Measurements from ENCODE around the gene SGCE.

SGCE gene

DNA sequence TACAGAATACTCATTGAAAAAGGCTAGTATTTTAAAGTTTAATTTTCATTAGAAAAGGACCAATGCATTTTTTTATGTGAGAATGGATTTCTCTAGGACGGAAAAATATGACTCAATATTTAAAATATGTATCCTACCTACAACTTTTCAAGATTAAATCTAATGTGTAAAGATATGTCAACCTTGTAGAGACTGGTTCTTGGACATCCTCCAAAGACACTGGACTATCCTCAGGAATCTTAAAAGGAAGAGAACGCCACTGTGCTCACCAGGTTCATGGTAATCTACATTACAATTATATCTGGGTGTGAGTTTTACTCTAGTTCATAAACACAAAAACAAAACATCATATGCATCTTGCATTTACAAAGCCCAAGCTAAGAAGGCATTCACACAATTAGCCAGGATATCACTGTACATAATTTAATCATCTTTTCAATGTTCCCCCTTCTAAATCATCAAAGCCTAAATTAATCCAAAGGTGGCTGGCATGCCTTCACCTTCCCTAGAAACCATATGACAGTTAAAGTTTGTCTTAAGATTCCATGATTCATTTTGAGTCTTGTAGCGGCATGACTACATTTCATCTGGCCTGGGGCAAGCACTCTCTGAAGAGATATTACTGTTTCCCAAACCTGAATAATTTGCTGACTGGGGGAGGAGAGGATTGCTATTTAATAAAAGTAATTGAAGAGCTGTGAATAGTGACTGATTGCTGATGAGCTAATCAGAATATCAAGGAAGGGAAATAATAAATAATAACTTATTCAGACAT is 12.0 kb downstream of the SGCE start:
- Histone ChIP-seq H3K4me3 (ENCODE audit: low read length in 2 of 2) (no peak overlapping the region), H3K4me1 (ENCODE audit: control insufficient read depth, insufficient read depth, low read length) (peaks cover 3% of the 10 kb centered on the region), H3K9me3 (ENCODE audit: control insufficient read depth in 2 of 2, low read length in 2 of 2) (no peaks in the 10 kb centered on the region), H3K9ac (ENCODE audit: low read length in 2 of 2) (no peak overlapping the region), H3K36me3 (ENCODE audit: control insufficient read depth in 2 of 2, insufficient read depth in 2 of 2, low read length in 2 of 2) (no peaks in the 10 kb centered on the region), H3K27ac (ENCODE audit: low read length) (no peak overlapping the region), H3K27me3 (ENCODE audit: control insufficient read depth in 1 of 2, insufficient read depth in 2 of 2, low read length in 2 of 2) (no peaks in the 10 kb centered on the region)

- H3K9ac ChIP-seq (ENCODE audit: low read length in 2 of 2), result no peak overlapping the region
- no peaks in the 10 kb centered on the region for H3K27me3 ChIP-seq (ENCODE audit: control insufficient read depth in 1 of 2, insufficient read depth in 2 of 2, low read length in 2 of 2)
- H3K4me1 ChIP-seq (ENCODE audit: control insufficient read depth, insufficient read depth, low read length), result no peaks in the 10 kb centered on the region
- no peaks in the 10 kb centered on the region for H3K9me3 ChIP-seq (ENCODE audit: control insufficient read depth in 2 of 2, low read length in 2 of 2)
- H3K4me3 ChIP-seq (ENCODE audit: low read length in 2 of 2), result no peak overlapping the region
- no peaks in the 10 kb centered on the region for H3K36me3 ChIP-seq (ENCODE audit: control insufficient read depth in 2 of 2, insufficient read depth in 2 of 2, low read length in 2 of 2)
- H3K27ac ChIP-seq (ENCODE audit: low read length), result no peak overlapping the region
Measured at GRCh38 chr7:94642838-94643653, 12.9 kb downstream of the SGCE start.

GRCh38 chr7:94639384-94639783 is 16.5 kb downstream of the SGCE start:
- Histone ChIP-seq H3K4me3 (ENCODE audit: low read length in 2 of 2) (no peak overlapping the region), H3K27me3 (ENCODE audit: control insufficient read depth in 1 of 2, insufficient read depth in 2 of 2, low read length in 2 of 2) (no peaks in the 10 kb centered on the region), H3K9ac (ENCODE audit: low read length in 2 of 2) (no peak overlapping the region), H3K27ac (ENCODE audit: low read length) (no peak overlapping the region), H3K9me3 (ENCODE audit: control insufficient read depth in 2 of 2, low read length in 2 of 2) (no peaks in the 10 kb centered on the region), H3K36me3 (ENCODE audit: control insufficient read depth in 2 of 2, insufficient read depth in 2 of 2, low read length in 2 of 2) (no peaks in the 10 kb centered on the region), H3K4me1 (ENCODE audit: control insufficient read depth, insufficient read depth, low read length) (no peaks in the 10 kb centered on the region)

- Histone ChIP-seq H3K4me3 (ENCODE audit: low read length in 2 of 2) (no peak overlapping the region), H3K36me3 (ENCODE audit: control insufficient read depth in 2 of 2, insufficient read depth in 2 of 2, low read length in 2 of 2) (no peaks in the 10 kb centered on the region), H3K27ac (ENCODE audit: low read length) (no peak overlapping the region), H3K4me1 (ENCODE audit: control insufficient read depth, insufficient read depth, low read length) (peaks cover 2% of the 10 kb centered on the region), H3K9ac (ENCODE audit: low read length in 2 of 2) (no peak overlapping the region), H3K9me3 (ENCODE audit: control insufficient read depth in 2 of 2, low read length in 2 of 2) (no peaks in the 10 kb centered on the region), H3K27me3 (ENCODE audit: control insufficient read depth in 1 of 2, insufficient read depth in 2 of 2, low read length in 2 of 2) (no peaks in the 10 kb centered on the region)
Measured at GRCh38 chr7:94635687-94636086, 20.2 kb downstream of the SGCE start.

- H3K9ac ChIP-seq (ENCODE audit: low read length in 2 of 2), result no peak overlapping the region
- peaks cover 2% of the 10 kb centered on the region for H3K4me1 ChIP-seq (ENCODE audit: control insufficient read depth, insufficient read depth, low read length)
- H3K27ac ChIP-seq (ENCODE audit: low read length), result no peak overlapping the region
- no peaks in the 10 kb centered on the region for H3K9me3 ChIP-seq (ENCODE audit: control insufficient read depth in 2 of 2, low read length in 2 of 2)
- no peaks in the 10 kb centered on the region for H3K27me3 ChIP-seq (ENCODE audit: control insufficient read depth in 1 of 2, insufficient read depth in 2 of 2, low read length in 2 of 2)
- no peaks in the 10 kb centered on the region for H3K36me3 ChIP-seq (ENCODE audit: control insufficient read depth in 2 of 2, insufficient read depth in 2 of 2, low read length in 2 of 2)
- peak overlapping the region in 1 of 2 donors; percentile 10 for H3K4me3 ChIP-seq (ENCODE audit: low read length in 2 of 2)
Measured at GRCh38 chr7:94634502-94634901, 21.4 kb downstream of the SGCE start.

DNA sequence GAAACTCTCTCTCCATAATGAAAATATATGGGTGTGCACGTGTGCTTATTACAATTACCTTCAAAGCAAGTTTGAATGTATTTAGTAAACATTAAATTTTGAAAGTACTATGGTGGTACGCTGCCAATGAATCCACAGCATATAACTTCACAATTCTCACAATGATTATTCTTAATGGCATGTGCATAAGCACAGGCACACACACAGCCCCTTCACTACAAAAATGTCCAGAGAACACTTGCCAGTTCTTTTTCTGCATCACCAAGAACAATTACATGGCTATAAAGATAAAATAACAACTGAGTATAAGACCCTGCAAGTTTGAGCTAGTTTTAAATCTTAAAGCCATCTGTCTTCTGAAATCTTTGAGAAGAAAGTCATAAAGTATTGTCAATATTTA is 22.2 kb downstream of the SGCE start:
- Histone ChIP-seq H3K27me3 (ENCODE audit: control insufficient read depth in 1 of 2, insufficient read depth in 2 of 2, low read length in 2 of 2) (no peaks in the 10 kb centered on the region), H3K27ac (ENCODE audit: low read length) (no peak overlapping the region), H3K36me3 (ENCODE audit: control insufficient read depth in 2 of 2, insufficient read depth in 2 of 2, low read length in 2 of 2) (no peaks in the 10 kb centered on the region), H3K4me3 (ENCODE audit: low read length in 2 of 2) (peak overlapping the region in 1 of 2 donors; percentile 3), H3K4me1 (ENCODE audit: control insufficient read depth, insufficient read depth, low read length) (peaks cover 2% of the 10 kb centered on the region), H3K9ac (ENCODE audit: low read length in 2 of 2) (no peak overlapping the region), H3K9me3 (ENCODE audit: control insufficient read depth in 2 of 2, low read length in 2 of 2) (no peaks in the 10 kb centered on the region)

DNA sequence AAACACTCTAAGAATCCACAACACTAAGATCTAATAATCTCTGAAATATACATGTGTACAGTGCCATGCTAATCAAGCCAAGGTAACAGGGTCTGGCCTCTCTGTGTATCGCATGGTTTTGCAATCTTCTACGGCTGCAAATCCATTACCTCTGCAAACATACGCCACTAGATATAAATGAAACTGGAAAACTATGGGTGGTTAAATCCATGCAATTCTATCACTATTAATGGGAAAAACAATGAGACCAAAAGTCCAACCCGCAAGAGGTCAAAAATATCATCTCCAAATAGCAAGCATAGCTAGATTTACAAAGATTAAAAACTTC is 23.0 kb downstream of the SGCE start:
- no peaks in the 10 kb centered on the region for H3K9me3 ChIP-seq (ENCODE audit: control insufficient read depth in 2 of 2, low read length in 2 of 2)
- no peaks in the 10 kb centered on the region for H3K36me3 ChIP-seq (ENCODE audit: control insufficient read depth in 2 of 2, insufficient read depth in 2 of 2, low read length in 2 of 2)
- H3K27ac ChIP-seq (ENCODE audit: low read length), result no peak overlapping the region
- H3K4me1 ChIP-seq (ENCODE audit: control insufficient read depth, insufficient read depth, low read length), result peaks cover 2% of the 10 kb centered on the region
- peak overlapping the region; percentile 12 to 23 for H3K4me3 ChIP-seq (ENCODE audit: low read length in 2 of 2)
- no peaks in the 10 kb centered on the region for H3K27me3 ChIP-seq (ENCODE audit: control insufficient read depth in 1 of 2, insufficient read depth in 2 of 2, low read length in 2 of 2)
- no peak overlapping the region for H3K9ac ChIP-seq (ENCODE audit: low read length in 2 of 2)

GRCh38 chr7:94632338-94633013 is 23.5 kb downstream of the SGCE start:
- no peaks in the 10 kb centered on the region for H3K9me3 ChIP-seq (ENCODE audit: control insufficient read depth in 2 of 2, low read length in 2 of 2)
- peaks cover 2% of the 10 kb centered on the region for H3K4me1 ChIP-seq (ENCODE audit: control insufficient read depth, insufficient read depth, low read length)
- no peak overlapping the region for H3K27ac ChIP-seq (ENCODE audit: low read length)
- H3K9ac ChIP-seq (ENCODE audit: low read length in 2 of 2), result no peak overlapping the region
- H3K36me3 ChIP-seq (ENCODE audit: control insufficient read depth in 2 of 2, insufficient read depth in 2 of 2, low read length in 2 of 2), result no peaks in the 10 kb centered on the region
- H3K27me3 ChIP-seq (ENCODE audit: control insufficient read depth in 1 of 2, insufficient read depth in 2 of 2, low read length in 2 of 2), result no peaks in the 10 kb centered on the region
- H3K4me3 ChIP-seq (ENCODE audit: low read length in 2 of 2), result peak overlapping the region; percentile 12 to 23

GRCh38 chr7:94630855-94631254 is 25.1 kb downstream of the SGCE start:
- no peak overlapping the region for H3K4me3 ChIP-seq (ENCODE audit: low read length in 2 of 2)
- no peak overlapping the region for H3K27ac ChIP-seq (ENCODE audit: low read length)
- H3K36me3 ChIP-seq (ENCODE audit: control insufficient read depth in 2 of 2, insufficient read depth in 2 of 2, low read length in 2 of 2), result no peaks in the 10 kb centered on the region
- no peaks in the 10 kb centered on the region for H3K27me3 ChIP-seq (ENCODE audit: control insufficient read depth in 1 of 2, insufficient read depth in 2 of 2, low read length in 2 of 2)
- H3K9ac ChIP-seq (ENCODE audit: low read length in 2 of 2), result no peak overlapping the region
- no peaks in the 10 kb centered on the region for H3K9me3 ChIP-seq (ENCODE audit: control insufficient read depth in 2 of 2, low read length in 2 of 2)
- peaks cover 2% of the 10 kb centered on the region for H3K4me1 ChIP-seq (ENCODE audit: control insufficient read depth, insufficient read depth, low read length)

DNA sequence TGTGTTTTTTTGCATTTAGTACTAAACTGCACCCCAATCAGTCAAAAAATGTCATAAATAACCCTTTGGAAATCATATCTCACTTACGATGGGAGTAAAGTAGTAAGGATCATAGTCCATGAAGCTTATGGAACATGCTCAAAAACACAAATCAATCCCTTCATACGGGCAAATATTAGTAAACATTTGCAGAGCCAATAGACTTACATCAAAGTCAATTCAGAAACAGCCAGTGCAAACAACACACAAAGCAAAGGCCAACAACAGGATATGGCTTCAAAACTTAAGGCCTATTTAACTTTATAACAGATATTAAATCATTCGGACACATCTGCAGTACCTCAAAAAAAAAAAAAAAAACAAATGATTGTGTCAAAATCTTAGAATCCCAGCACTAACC is 32.1 kb downstream of the SGCE start:
- peaks cover under 1 to 3% of the 10 kb centered on the region in 2 donors for H3K36me3 ChIP-seq (ENCODE audit: control insufficient read depth in 2 of 2, insufficient read depth in 2 of 2, low read length in 2 of 2)
- no peaks in the 10 kb centered on the region for H3K9me3 ChIP-seq (ENCODE audit: control insufficient read depth in 2 of 2, low read length in 2 of 2)
- peaks cover 10% of the 10 kb centered on the region for H3K4me1 ChIP-seq (ENCODE audit: control insufficient read depth, insufficient read depth, low read length)
- H3K27me3 ChIP-seq (ENCODE audit: control insufficient read depth in 1 of 2, insufficient read depth in 2 of 2, low read length in 2 of 2), result no peaks in the 10 kb centered on the region
- H3K4me3 ChIP-seq (ENCODE audit: low read length in 2 of 2), result no peak overlapping the region
- H3K27ac ChIP-seq (ENCODE audit: low read length), result no peak overlapping the region
- no peak overlapping the region for H3K9ac ChIP-seq (ENCODE audit: low read length in 2 of 2)

Data from stomach smooth muscle (tissue), 2 donors.